Kidney capillary endothelial cell (primary cell): ENCODE results near the gene DIP2B.
A peak's percentile ranks its signal among the peaks of the same experiment; 100 is the strongest.
"Not testable (repeated sequence)": the region's sequence is repeated elsewhere in the genome, so short reads cannot be mapped to it uniquely, and the experiment has no call there.

Source experiments
- DNase-seq: peaks from one replicate; pipeline ENCODE4 v3.0.0-alpha.2; 2018; ENCODE audit warnings: low spot score

DIP2B gene, protein sequence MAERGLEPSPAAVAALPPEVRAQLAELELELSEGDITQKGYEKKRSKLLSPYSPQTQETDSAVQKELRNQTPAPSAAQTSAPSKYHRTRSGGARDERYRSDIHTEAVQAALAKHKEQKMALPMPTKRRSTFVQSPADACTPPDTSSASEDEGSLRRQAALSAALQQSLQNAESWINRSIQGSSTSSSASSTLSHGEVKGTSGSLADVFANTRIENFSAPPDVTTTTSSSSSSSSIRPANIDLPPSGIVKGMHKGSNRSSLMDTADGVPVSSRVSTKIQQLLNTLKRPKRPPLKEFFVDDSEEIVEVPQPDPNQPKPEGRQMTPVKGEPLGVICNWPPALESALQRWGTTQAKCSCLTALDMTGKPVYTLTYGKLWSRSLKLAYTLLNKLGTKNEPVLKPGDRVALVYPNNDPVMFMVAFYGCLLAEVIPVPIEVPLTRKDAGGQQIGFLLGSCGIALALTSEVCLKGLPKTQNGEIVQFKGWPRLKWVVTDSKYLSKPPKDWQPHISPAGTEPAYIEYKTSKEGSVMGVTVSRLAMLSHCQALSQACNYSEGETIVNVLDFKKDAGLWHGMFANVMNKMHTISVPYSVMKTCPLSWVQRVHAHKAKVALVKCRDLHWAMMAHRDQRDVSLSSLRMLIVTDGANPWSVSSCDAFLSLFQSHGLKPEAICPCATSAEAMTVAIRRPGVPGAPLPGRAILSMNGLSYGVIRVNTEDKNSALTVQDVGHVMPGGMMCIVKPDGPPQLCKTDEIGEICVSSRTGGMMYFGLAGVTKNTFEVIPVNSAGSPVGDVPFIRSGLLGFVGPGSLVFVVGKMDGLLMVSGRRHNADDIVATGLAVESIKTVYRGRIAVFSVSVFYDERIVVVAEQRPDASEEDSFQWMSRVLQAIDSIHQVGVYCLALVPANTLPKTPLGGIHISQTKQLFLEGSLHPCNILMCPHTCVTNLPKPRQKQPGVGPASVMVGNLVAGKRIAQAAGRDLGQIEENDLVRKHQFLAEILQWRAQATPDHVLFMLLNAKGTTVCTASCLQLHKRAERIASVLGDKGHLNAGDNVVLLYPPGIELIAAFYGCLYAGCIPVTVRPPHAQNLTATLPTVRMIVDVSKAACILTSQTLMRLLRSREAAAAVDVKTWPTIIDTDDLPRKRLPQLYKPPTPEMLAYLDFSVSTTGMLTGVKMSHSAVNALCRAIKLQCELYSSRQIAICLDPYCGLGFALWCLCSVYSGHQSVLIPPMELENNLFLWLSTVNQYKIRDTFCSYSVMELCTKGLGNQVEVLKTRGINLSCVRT (N-terminal part only)

DNA sequence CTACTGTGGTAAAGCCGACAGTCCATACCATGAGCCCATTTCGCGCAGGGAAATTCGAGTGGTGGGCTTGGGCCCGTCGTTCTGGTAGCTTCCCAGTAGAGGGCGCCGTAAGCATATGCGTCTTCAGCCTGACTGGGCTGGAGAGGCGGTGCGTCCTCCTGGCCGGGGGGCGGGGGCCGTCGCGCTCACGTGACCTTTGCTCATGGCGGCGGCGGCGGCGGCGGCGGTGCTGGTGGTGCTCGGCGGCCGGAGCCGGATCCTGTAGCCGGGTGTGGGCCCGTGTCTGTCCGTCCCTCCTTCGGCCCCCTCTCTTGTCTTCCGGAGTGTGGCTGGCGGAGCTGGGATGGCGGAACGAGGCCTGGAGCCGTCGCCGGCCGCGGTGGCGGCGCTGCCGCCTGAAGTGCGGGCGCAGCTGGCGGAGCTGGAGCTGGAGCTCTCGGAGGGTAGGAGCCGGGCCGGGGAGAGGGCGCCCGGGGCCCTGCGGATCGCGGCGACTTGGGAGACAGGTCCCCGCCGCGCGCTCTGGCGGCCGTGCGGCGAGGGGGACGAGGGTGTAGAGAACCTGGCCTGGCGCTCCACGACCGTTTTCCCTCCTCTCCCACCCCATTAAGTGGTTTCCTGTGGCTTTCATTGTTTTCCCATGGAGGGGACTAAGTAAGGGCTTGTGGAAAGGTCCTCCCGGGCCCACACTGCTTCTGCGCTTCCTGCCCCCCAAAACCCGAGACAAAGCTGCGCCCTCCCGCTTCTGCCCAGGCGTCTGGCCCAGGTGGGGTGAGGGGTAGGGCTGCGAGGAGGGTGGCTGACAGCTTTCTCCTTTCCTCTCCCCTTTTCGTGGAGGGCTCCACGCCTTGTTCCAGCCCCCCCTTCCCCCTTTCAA lies at the start of gene DIP2B:
TSS of gene DIP2B (plus strand) at position 188 of the 877 bp plus-strand sequence. CDS start at position 344, 156 bp downstream.
- DNase-seq, result peak; percentile 79

DNA sequence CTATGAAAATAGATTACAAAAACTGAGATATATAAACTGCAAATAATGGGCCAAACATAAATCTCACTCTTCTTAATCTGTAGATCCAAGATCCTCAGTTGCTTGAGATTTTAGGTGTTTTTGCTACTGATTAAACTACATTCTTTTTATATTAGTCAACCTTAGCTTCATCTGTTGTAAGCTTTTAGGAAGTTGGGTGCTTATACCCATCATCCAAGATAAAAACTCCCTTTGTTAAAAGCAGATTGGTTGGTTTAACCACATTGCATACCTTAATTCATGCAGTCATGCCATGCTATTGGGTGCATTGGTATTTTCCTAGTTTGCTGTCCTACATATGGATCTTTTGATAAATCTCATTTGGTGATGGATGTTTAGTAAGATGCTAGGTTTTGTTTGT lies 46.2 kb upstream of the DIP2B start:
- no peak for DNase-seq

DNA sequence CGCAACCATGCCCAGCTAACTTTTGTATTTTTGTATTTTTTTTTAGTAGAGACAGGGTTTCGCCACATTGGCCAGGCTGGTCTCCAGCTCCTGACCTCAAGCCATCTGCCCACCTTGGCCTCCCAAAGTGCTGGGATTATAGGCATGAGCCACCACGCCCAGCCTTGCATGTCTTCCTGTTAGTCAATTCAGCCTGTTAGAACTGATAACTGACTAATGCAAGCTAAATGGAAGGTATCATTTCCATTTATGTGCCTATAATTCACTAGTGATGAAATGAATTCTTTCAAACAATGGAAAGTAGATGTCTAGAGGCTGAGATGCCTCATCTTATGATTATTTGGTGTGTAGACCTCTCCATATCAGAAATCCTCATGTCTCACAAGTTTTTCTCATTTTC lies 37.3 kb upstream of the DIP2B start:
- DNase-seq, result no peak

DNA sequence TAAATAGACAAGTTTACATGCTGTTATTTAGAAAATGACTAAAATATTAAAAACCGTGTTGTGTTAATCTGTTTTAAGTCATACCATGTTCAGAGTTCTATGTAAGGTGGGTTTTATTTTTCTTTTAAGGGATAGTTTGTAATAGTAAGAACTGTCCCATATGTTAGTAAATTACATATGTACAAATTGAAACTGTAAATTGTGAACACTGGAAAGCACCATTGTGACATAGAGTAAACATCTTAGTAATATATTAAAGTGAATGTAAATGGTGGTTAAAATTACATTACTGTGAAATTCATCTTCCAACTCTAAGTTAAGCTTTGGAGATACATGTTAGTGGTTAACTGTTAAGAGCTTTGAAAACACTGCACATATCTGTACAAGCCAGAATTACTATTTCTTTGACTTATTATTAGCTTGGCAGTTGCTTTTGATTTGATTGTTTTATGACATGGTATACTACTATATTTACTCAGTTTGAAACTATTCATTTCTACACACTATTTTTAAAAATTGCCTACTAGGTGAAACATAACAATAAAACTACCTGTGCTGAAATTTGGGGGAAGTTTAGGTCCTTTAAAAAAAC lies 27.4 kb upstream of the DIP2B start:
- no peak for DNase-seq

DNA sequence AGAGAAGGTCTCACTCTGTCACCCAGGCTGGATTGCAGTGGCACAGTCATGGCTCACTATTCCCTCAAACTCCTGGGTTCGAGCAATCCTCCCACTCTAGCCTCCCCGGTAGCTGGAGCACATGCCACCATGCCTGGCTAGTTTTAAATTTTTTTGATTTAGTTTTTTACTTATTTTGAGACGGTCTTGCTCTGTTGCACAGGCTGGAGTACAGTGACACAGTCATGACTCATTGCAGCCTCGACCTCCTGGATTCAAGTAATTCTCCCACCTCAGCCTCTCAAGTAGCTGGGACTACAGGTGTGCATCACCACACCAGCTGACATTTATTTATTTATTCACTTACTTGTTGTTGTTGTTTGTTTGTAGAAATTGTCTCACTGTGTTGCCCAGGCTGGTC lies 22.2 kb upstream of the DIP2B start:
- no peak for DNase-seq

DNA sequence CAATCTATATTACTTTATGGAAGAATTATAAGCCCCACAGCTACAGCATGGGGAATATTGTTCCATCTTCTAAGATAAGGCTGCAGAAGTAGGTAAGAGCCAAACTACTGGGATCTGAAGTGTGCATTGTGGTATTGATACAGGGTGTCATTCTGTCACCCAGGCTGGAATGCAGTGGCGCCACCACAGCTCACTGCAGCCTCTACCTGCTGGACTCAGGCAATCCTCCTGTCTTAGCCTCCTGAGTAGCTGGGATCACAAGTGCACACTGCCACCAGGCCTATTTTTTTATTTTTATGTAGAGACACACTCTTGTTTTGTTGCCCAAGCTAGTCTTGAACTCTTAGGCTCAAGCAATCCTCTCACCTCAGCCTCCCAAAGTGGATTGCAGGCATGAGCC lies 21.3 kb upstream of the DIP2B start:
- no peak for DNase-seq

DNA sequence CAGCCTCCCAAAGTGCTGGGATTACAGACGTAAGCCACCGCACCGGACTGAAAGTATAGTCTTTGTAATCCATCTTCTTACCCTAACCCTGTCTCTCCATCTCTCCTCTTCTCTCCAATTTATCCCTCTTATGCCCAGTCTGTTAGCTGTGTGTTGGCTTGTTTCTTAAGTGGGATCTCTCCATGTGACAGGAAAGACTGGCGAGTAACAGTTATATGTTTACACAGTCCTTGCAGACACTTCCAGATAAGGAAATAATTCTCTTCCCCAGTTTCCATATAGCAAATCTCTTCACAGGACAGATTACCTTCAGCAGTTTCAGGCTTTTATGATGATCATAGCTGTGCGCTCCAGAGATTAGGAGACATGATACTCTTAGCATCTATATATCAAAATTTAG lies 16.0 kb upstream of the DIP2B start:
- DNase-seq, result no peak

DNA sequence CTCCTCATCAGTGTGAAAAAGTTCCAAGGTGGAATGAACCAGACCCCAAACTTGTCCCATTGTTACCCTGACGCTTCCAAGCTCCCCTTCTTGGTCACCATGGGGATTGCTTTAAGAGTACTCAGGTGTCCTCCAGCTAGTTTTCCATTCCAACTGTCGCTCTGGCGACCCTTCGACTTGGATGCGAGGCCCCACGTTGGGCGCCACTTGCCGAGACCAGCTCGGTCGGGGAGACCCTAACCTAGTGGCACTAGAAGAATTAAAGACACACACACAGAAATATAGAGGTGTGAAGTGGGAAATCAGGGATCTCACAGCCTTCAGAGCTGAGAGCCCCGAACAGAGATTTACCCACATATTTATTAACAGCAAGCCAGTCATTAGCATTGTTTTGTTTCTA lies 6.7 kb upstream of the DIP2B start:
- not testable (repeated sequence) for DNase-seq

DNA sequence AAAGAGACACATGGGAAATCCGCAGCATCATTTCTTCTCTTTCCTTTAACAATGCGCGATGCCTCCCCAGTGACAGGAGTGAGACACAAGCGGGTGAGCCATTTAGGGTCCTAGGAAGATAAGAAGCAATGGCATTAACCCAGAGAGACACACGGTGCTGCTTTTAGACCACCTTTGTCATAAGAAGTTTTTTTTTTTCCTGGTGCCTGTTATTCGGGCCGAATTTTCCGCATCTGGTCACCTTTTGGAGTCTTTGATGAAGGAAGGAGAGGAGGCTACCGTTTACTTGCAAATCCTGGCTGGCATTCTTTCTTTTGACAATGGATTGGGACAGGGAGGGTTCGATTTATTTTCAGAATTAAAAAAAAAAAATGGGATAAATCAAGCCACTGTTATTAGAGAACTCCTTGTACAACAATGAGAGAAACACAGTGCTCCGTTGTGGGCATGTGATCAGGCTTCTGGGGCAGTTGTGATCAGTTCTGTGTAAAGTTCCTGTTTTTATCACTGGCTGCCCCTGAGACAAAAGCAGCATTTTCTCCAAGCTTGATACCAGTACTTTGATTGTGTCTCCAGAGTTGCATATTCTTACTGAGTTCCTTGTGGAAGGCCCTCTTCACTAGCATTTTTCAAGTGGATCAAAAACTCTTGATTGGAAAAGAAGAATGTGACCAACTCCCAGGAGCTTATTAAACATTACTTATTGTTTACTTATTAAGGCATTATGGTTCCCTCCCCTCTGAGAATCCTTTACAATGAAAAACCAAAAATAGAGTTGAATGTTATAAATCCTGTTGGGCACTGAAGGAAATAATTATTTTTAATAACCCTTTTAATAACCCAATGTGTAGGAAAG lies 1.1 kb downstream of the DIP2B start:
- peak; percentile 33 for DNase-seq

DNA sequence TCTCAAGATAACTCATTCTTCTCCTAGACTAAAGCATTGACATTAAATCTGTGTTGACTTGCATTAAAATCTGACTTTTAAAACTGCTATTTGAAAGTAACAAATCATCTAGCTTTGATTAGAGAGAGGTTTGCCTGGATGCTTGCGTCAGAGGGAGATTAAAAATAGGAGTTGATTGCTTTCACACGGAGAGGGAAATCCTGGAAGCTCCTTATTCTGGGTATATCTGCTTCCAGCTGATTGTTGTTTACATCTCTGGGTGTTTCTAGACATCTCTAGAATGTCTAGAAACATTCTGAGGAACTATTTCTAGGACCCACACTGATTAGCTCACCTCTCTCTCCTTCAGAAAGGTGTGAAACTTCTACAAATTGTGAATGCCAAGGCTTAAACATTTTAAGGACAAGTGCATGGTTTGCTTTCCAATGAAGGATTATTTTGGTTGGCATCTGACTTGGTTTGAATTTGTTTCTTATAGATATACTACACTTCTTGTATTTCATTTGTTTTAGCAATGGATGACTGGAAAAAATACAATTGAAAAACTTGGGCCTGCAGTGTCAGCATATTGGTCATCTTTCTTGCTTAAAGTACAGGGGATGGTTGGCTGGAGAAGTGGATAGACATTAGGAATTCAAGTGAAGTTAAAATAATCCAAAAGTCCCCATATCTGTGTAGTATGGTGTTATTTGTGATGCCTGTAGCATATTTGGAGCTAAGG lies 2.1 kb downstream of the DIP2B start:
- no peak for DNase-seq

DNA sequence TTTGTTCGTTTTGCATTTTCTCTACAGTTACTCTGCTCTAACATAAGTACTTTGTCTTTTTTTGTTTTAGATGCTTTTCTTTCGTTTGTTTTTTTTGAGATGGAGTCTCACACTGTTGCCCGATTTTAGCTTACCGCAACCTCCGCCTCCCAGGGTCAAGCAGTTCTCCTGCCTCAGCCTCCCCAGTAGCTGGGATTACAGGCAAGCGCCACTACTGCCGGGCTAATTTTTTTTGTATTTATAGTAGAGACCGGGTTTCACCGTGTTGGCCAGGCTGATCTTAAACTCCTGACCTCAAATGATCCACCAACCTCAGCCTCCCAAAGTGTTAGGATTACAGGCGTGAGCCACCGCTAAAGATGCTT lies 2.7 kb downstream of the DIP2B start:
- DNase-seq, result no peak

DNA sequence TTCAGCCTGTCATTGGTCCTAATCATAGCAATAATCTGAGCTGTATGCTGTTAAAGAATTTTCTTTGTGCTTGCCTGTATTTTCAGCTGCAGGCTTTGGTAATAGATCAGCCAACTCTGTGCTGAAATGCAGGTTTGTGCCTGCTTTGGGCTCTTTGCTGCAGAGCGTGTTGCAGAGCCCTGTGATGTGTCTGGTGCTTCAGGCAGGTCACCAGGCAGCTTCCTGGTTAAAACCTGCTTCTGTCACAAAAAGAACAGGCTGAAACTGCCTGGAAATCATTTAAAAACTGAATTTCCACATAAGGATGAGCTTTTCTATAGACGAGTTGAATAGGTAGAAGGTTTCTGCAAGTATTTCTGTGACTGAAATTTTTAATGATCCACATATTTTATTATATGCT lies 3.1 kb downstream of the DIP2B start:
- DNase-seq, result no peak

DNA sequence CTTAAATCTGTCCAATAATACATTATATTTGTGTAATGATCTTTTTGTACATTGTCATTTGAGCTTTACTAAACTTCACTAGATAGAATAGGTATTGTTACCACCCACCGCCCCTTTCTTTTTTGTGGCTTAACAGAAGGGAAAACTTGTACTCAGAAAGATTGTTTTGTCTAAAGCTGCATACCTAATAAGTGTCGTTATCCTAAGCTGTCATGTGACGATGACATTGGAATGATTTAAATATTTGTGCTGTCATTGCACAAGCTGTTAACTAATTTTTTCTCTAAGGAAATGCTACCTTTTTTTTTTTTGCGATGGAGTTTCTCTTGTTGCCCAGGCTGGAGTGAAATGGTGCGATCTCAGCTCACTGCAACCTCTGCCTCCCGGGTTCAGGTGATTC lies 3.6 kb downstream of the DIP2B start:
- DNase-seq, result no peak

DNA sequence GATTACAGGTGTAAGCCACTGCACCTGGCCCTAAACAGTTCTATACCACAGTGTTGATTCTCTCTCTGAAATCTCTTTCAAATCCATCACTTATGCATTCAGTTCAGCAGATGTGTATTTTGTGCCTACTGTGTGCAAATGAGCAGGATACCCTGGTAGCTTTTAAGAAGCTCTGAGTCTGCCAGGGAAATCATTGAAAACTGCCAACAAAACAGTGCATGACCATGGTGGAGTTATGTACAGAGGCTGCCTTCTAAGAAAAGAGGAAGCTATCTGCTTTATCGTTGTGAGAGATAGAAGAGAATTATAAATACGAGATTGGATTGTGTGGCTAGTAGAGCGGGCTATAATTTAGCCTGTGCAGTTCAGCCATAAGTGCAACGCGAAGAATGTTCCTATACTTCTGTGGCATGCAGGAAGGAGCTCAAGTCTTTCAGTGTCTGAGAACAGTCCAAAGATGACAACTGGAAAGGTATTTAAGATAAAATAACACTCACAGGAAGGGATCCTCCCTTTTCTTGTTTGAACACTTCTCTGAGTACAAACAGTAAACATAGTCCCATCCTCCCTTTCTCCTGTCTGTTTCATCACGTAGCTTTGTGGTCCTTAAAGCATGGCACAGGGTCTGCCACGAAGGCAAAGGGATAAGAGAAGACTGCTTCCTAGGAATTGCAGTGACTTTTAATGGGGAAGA lies 4.3 kb downstream of the DIP2B start:
- no peak for DNase-seq

DNA sequence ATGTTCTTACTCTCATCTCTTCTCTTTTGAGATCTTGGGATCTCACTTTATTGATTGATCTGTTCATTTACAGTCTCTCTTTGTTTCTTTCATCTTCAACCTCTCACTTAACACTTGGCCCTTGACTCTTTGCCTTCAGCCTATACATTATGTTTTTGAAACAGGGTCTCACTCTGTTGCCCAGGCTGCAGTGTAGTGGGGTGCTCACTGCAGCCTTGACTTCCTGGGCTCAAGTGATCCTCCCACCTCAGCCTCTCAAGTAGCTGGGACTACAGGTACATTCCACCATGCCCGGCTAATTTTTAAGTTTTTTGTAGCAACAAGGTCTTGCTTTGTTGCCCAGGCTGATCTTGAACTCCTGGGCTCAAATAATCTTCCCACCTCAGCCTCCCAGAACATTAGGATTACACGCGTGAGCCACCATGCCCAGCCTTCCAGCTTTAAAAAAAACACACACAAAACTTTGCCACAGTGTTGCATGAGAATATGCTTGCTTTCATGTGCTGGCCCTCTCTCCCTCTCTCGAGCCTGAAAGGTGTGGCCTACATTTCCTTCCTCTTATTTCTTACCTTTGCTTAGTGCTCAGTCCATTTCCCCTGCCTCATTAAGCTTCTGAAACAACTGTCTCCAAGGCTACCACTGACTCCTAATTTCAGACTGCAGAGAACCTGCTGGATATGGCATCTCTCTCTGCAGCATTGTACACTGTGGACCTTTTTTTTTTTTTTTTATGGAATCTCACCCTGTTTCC lies 9.9 kb downstream of the DIP2B start:
- DNase-seq, result no peak

DNA sequence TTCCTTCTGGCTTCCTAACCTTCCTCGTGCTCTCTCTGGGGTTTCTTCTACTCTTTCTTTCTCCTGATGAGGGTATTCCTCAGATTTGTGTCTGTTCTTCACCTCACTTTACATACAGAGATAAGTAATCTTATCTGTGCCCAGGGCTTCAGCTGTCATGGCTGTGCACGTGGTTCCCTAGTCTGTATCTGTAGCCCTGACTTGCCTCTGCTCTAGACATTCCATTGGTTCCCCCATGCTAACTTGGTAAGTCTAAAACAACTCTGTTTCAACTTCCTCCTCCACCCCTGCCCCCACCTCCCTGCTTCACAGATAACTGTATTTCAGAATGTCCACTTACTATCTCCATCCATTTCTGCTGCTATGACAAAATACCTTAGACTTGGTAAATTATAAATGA lies 10.8 kb downstream of the DIP2B start:
- DNase-seq, result no peak

DNA sequence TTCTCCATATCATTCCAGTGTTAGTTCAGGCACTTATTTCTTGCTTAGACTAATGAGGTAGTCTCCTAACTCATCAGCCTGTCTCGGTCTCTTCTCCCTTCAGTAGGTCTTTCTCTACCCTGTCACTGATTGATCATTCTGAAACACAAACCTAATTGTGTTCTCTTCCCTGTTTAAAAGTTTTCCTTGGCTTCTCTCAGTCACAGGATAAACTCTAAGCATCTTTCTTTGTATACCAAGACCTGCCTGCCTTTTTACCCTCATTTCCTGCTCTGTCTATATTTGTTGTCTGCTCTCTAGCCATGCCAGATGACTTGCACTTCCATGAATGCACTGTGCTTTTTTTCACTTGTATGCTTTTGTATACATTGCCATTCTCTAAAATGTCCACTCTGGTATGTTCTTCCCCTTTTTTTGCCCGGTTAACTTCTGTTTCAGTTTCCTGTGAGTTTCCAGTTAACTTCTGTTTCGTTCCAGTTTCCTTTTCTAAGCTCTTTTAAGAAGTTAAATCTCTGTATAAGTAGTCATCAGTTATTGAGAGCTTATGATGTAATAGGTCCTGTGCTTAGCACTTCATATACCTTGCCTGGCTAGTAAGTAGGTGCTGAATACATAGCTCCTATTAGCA lies 12.8 kb downstream of the DIP2B start:
- peak; percentile 59 for DNase-seq

DNA sequence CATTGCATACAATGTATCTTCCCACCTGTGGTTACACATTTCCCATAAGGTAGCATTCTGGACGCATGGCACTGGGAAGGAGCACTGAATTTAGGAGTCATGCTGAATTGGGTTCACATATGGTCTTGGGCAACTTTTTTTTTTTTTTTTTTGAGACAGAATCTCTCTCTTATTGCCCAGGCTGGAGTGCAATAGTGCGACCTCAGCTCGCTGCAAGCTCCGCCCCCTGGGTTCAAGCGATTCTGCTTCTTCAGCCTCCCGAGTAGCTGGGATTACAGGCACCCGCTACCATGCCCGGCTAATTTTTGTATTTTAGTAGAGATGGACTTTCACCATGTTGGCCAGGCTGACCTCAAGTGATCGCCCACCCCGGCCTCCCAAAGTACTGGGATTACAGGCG lies 13.3 kb downstream of the DIP2B start:
- DNase-seq, result no peak
